Measurements from ENCODE around the gene SH3BP4.

GRCh38 chr2:235034265-235035118 is 82.7 kb downstream of the SH3BP4 start:
- TF ChIP-seq SIN3A (IDR thresholded peaks at IDR 0.05; ENCODE audit: borderline replicate concordance, insufficient read depth, low read length) = no peak
- no peak for TF ChIP-seq POLR2AphosphoS5 (IDR thresholded peaks at IDR 0.05; ENCODE audit: low read depth, low read length)
- no peak for TF ChIP-seq REST (IDR thresholded peaks at IDR 0.05; ENCODE audit: insufficient read depth in 1 of 2, low read depth in 2 of 2, low read length in 2 of 2)
- no peak for TF ChIP-seq FOXP2 (optimal IDR thresholded peaks at IDR 0.05; ENCODE audit: borderline replicate concordance, extremely low read depth, extremely low read length, insufficient read depth)
